HepG2 (cell line): ENCODE results near the gene FBLIM1. TPM values are rescaled to one million over a fixed set of nuclear protein-coding genes. Genes with fewer than 3 reads are reported as not detected.

Experiments used
- ARNTL ChIP-seq: sonication (generic); formaldehyde crosslinking; IDR thresholded peaks from 2 replicates; pipeline ENCODE4 v1.4.0; 2020; ENCODE audit warnings: mild to moderate bottlenecking, missing genetic modification reagents
- FOXK1 ChIP-seq: sonication (generic); formaldehyde crosslinking; IDR thresholded peaks from 2 replicates; pipeline ENCODE4 v1.4.0; 2020; ENCODE audit warnings: low read depth, missing genetic modification reagents, borderline replicate concordance
- GPBP1L1 ChIP-seq: sonication (generic); formaldehyde crosslinking; IDR thresholded peaks from 2 replicates; pipeline ENCODE4 v1.5.0; 2020; ENCODE audit warnings: mild to moderate bottlenecking, missing genetic modification reagents
- HIC2 ChIP-seq: sonication (generic); formaldehyde crosslinking; IDR thresholded peaks from 2 replicates; pipeline ENCODE4 v1.9.0; 2022; ENCODE audit warnings: low read depth, missing genetic modification reagents
- ISL2 ChIP-seq: sonication (generic); formaldehyde crosslinking; IDR thresholded peaks from 2 replicates; pipeline ENCODE4 v1.5.0; 2020; ENCODE audit warnings: missing genetic modification reagents
- MZF1 ChIP-seq: sonication (generic); formaldehyde crosslinking; IDR thresholded peaks from 2 replicates; pipeline ENCODE4 v1.8.1; 2023; ENCODE audit warnings: mild to moderate bottlenecking, missing genetic modification reagents, borderline replicate concordance
- NCOA1 ChIP-seq: sonication (generic); formaldehyde crosslinking; IDR thresholded peaks from 2 replicates; pipeline ENCODE4 v1.9.0; 2021; ENCODE audit warnings: missing genetic modification reagents
- NR2F6 ChIP-seq, 2 experiments: IDR thresholded peaks; 2 replicates each; pipeline ENCODE4 v1.6.1; 2016; ENCODE audit warnings: antibody characterized with exemption in 1 of 2, mild to moderate bottlenecking in 1 of 2
- NR3C1 ChIP-seq: sonication (generic); formaldehyde crosslinking; IDR thresholded peaks from 2 replicates; pipeline ENCODE4 v1.4.0; 2020; ENCODE audit warnings: missing genetic modification reagents
- SIX1 ChIP-seq: sonication (generic); formaldehyde crosslinking; IDR thresholded peaks from 2 replicates; pipeline ENCODE4 v1.4.0; 2020; ENCODE audit warnings: missing genetic modification reagents, borderline replicate concordance
- STAG1 ChIP-seq: sonication (generic); formaldehyde crosslinking; IDR thresholded peaks from 2 replicates; pipeline ENCODE4 v1.4.0; 2020; ENCODE audit warnings: missing genetic modification reagents
- YY1 ChIP-seq: IDR thresholded peaks from 2 replicates; pipeline ENCODE4 v1.6.1; 2011; ENCODE audit warnings: low read length, low read depth, moderate library complexity, mild to moderate bottlenecking; ENCODE audit not compliant: insufficient read depth, insufficient replicate concordance
- ZNF121 ChIP-seq: sonication (generic); formaldehyde crosslinking; IDR thresholded peaks from 2 replicates; pipeline ENCODE4 v1.5.0; 2020; ENCODE audit warnings: mild to moderate bottlenecking, missing genetic modification reagents
- ZNF567 ChIP-seq: sonication (generic); formaldehyde crosslinking; IDR thresholded peaks from 2 replicates; pipeline ENCODE4 v1.8.1; 2023; ENCODE audit warnings: mild to moderate bottlenecking, missing genetic modification reagents, borderline replicate concordance
- ZNF609 ChIP-seq: sonication (generic); formaldehyde crosslinking; IDR thresholded peaks from 2 replicates; pipeline ENCODE4 v1.4.0; 2020; ENCODE audit warnings: mild to moderate bottlenecking, missing genetic modification reagents, borderline replicate concordance
- ZNF616 ChIP-seq: sonication (generic); formaldehyde crosslinking; IDR thresholded peaks from 2 replicates; pipeline ENCODE4 v1.5.0; 2020; ENCODE audit warnings: low read depth, mild to moderate bottlenecking, missing genetic modification reagents
- ZNF678 ChIP-seq: sonication (generic); formaldehyde crosslinking; IDR thresholded peaks from 2 replicates; pipeline ENCODE4 v1.4.0; 2020; ENCODE audit warnings: mild to moderate bottlenecking, missing genetic modification reagents
- ZNF710 ChIP-seq: sonication (generic); formaldehyde crosslinking; IDR thresholded peaks from 2 replicates; pipeline ENCODE4 v1.5.0; 2020; ENCODE audit warnings: mild to moderate bottlenecking, missing genetic modification reagents, borderline replicate concordance
- ZSCAN20 ChIP-seq: sonication (generic); formaldehyde crosslinking; IDR thresholded peaks from 2 replicates; pipeline ENCODE4 v1.4.0; 2020; ENCODE audit warnings: missing genetic modification reagents, mild to moderate bottlenecking, borderline replicate concordance
- polyA plus RNA-seq, 8 experiments: library from polyadenylated mRNA; depleted of rRNA in 3 of 8; stranded (reverse) in 7 of 8; unstranded in 1 of 8; fragments of >200 nt; fragmentation: Illumina TruSeq in 4 of 8; extraction: Trizol in 4 of 8; gene quantifications; 2 replicates each; pipeline versions ENCODE4 v1.2.1 to v1.2.3, GENCODE V29; 2011 to 2016; ENCODE audit warnings: low read depth in 4 of 8, missing spikeins in 1 of 8, mixed read lengths in 1 of 8; ENCODE audit not compliant: insufficient read depth in 1 of 8
- total RNA-seq, 5 experiments: library from RNA; depleted of rRNA; stranded (reverse); fragments of >200 nt; fragmentation: Illumina TruSeq; extraction: Trizol; gene quantifications; 2 replicates each; pipeline ENCODE4 v1.2.3, GENCODE V29; 2016; ENCODE audit warnings: low read depth in 1 of 5

Gene FBLIM1
- total and polyA plus RNA-seq, 2 of the 13 experiments (the other 11 are each of a cell fraction or from before 2014, with no cell fraction given), result 10.6 to 23.0 TPM

- TF ChIP-seq ZNF710 (CRISPR knock-in tag), result 0 out of 2 replicates have a peak, but pooled peaks have one; percentile 19
- TF ChIP-seq HIC2 (CRISPR knock-in tag), result no peak
- TF ChIP-seq YY1, result peak; percentile 100
- peak; percentile 72 for TF ChIP-seq ZNF609 (CRISPR knock-in tag)
- no peak for TF ChIP-seq ZNF678
- no peak for TF ChIP-seq MZF1 (CRISPR knock-in tag)
- TF ChIP-seq NR3C1 (CRISPR knock-in tag), result no peak
- no peak; the same call in 1 of the 2 replicates for TF ChIP-seq ZNF616 (CRISPR knock-in tag)
- TF ChIP-seq NCOA1 (CRISPR knock-in tag), result no peak
- 0 out of 2 replicates have a peak, but pooled peaks have one; percentile 59 for TF ChIP-seq ARNTL (CRISPR knock-in tag)
- no peak; the same call in 1 of the 2 replicates for TF ChIP-seq STAG1
- no peak for TF ChIP-seq SIX1
- TF ChIP-seq ZNF567, result no peak
- TF ChIP-seq GPBP1L1 (CRISPR knock-in tag), result no peak
- no peak; the same call in 1 of the 2 replicates for TF ChIP-seq FOXK1 (CRISPR knock-in tag)
- TF ChIP-seq ZNF121, result peak; percentile 26; the same call in 1 of the 2 replicates
- TF ChIP-seq ISL2, result peak; percentile 84
- TF ChIP-seq ZSCAN20 (CRISPR knock-in tag), result peak; percentile 97
- TF ChIP-seq NR2F6 (IDR thresholded peaks at IDR 0.05), result no peak
- peak; percentile 20; the same call in 1 of the 2 replicates for TF ChIP-seq NR2F6 (CRISPR knock-in tag; IDR thresholded peaks at IDR 0.05)
Observed at GRCh38 chr1:15834406-15835204, 76.0 kb downstream of the FBLIM1 start (continued).
